Measurements from ENCODE around the gene KIAA0753. TPM values are rescaled to one million over a fixed set of nuclear protein-coding genes. Genes with fewer than 3 reads are reported as not detected.

Gene KIAA0753
- total and polyA plus RNA-seq, 2 of the 8 experiments (the other 6 are each of a cell fraction or from before 2014, with no cell fraction given): 5.0 to 27.1 TPM

DNA sequence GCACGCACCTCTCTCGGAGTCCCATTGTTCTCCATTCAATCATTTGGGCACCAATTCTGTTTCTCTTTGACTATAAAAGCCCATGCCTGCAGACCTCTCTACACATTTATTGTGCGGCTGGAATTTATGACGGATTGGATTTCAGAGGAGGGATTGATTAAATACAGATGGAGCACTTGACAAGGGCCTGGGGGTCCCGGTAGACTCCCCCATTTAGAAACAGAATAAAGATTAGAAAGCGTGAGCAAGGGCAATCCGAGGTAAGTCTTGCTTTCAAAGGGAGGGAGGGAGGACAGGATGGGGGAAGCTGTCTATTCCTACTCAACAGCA lies 69.1 kb downstream of the KIAA0753 start:
- no peak overlapping the region for H3K4me3 ChIP-seq (ENCODE audit: extremely low read depth in 1 of 4, insufficient read depth in 2 of 4, low read depth in 3 of 4, low read length in 4 of 4)
- no peaks in the 10 kb centered on the region for H3K27me3 ChIP-seq (replicated peaks in 1 of 4; ENCODE audit: control insufficient read depth in 3 of 4, extremely low read depth in 1 of 4, insufficient read depth in 3 of 4, low read length in 3 of 4)
- H3K27ac ChIP-seq (ENCODE audit: low read depth, low read length): no peak overlapping the region
- H3K14ac ChIP-seq (ENCODE audit: insufficient read length): no peak overlapping the region
- H4K8ac ChIP-seq (ENCODE audit: extremely low read depth, insufficient read depth, low read length): no peak overlapping the region
- H2BK15ac ChIP-seq (ENCODE audit: low read length): 0 out of 2 replicates have a peak overlapping the region, but pooled peaks have one; percentile 83
- H4K5ac ChIP-seq (ENCODE audit: insufficient read length, low read depth, low read length): no peak overlapping the region
- ChIA-PET CTCF (ENCODE audit: partially characterized antibody) (no interaction called here), POLR2A (ENCODE audit: partially characterized antibody) (no interaction called here)
- H4K91ac ChIP-seq (replicated peaks; ENCODE audit: insufficient read length, low read length): no peak overlapping the region
- no peak for TF ChIP-seq RBBP5 (IDR thresholded peaks at IDR 0.05; ENCODE audit: borderline replicate concordance, low read depth, low read length)
- no peak for TF ChIP-seq JUND (IDR thresholded peaks at IDR 0.05; ENCODE audit: low read length)
- H3K23me2 ChIP-seq (ENCODE audit: low read depth, low read length): no peaks in the 10 kb centered on the region
- FAIRE-seq (no peak), DNase-seq (ENCODE audit: low read depth in 1 of 2, low spot score in 2 of 2) (no peak)
- peaks cover 7 to 21% (median 15%) of the 10 kb centered on the region in 4 experiments for H3K4me1 ChIP-seq (replicated peaks in 1 of 4; ENCODE audit: control insufficient read depth in 3 of 4, insufficient read depth in 4 of 4, low read length in 3 of 4)
- no peak overlapping the region for H2BK120ac ChIP-seq (replicated peaks; ENCODE audit: low read depth, low read length)
- H2BK12ac ChIP-seq (ENCODE audit: low read depth, low read length): 0 out of 2 replicates have a peak overlapping the region, but pooled peaks have one; percentile 0
- no peak overlapping the region for H3K4me2 ChIP-seq (ENCODE audit: insufficient read depth in 1 of 2, low read depth in 2 of 2, low read length in 2 of 2)
- H3K18ac ChIP-seq (ENCODE audit: extremely low read depth, low read length): no peak overlapping the region
- no peak overlapping the region for H2BK20ac ChIP-seq (ENCODE audit: low read length)
- H3K4ac ChIP-seq (replicated peaks; ENCODE audit: insufficient read length, low read depth, low read length): no peak overlapping the region
- 85% methylated on average over 7 of the region's 7 CpGs; no CpG with 5 or more reads in 1 of the 2 experiments for WGBS, 2 experiments (ENCODE audit: extremely low coverage in 1 of 2, insufficient coverage in 1 of 2, insufficient read length in 1 of 2, insufficient replicate concordance in 2 of 2, low coverage in 1 of 2, low lambda C conversion rate in 2 of 2, missing lambda C conversion rate in 1 of 2)
- no peak overlapping the region for H2AFZ ChIP-seq (ENCODE audit: low read length)
- no peaks in the 10 kb centered on the region for H3K9me3 ChIP-seq (ENCODE audit: insufficient read depth in 2 of 2, low read depth in 1 of 2, low read length in 1 of 2)
- H2AK5ac ChIP-seq (ENCODE audit: low read depth, low read length): no peak overlapping the region
- H3K79me2 ChIP-seq (ENCODE audit: control insufficient read depth in 1 of 2, insufficient read depth in 2 of 2, low read length in 2 of 2): no peaks in the 10 kb centered on the region
- no peak overlapping the region for H3K56ac ChIP-seq (replicated peaks; ENCODE audit: insufficient read length, low read depth, low read length)
- H2BK5ac ChIP-seq (ENCODE audit: low read depth, low read length): no peak overlapping the region
- no peak overlapping the region for H3K9ac ChIP-seq (replicated peaks in 1 of 4; ENCODE audit: extremely low read depth in 1 of 4, low read depth in 3 of 4, low read length in 3 of 4)
- H4K20me1 ChIP-seq (replicated peaks in 1 of 2; ENCODE audit: control insufficient read depth in 1 of 2, insufficient read depth in 2 of 2, low read length in 2 of 2): no peaks in the 10 kb centered on the region
- H3K23ac ChIP-seq (ENCODE audit: insufficient read length): no peak overlapping the region
- no peaks in the 10 kb centered on the region; a peak in 1 of 8 replicates for H3K36me3 ChIP-seq (ENCODE audit: control insufficient read depth in 2 of 4, insufficient read depth in 4 of 4, low read length in 3 of 4)
- H3K79me1 ChIP-seq (ENCODE audit: low read depth, low read length): no peaks in the 10 kb centered on the region
